ENCODE results near the gene ADISSP.

ADISSP gene

DNA sequence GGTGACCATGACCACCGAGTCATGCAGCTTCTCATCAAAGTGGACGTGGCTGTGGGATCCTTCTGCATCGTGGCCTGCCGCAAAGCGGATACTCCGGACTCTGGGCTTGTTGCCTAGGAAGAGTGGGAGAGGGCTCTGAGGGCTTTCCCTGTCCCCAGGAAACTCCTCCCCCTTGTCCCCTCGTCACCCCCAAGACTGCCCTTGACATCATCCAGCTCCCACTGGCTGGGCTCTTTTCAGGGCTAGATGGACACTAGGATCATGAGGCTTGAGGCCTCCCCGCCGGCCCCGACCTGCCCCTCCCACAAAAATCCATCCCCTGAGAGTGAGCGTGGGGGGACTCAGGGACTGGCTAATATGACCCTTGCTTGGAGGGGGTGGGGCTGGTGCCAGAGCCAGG lies 9.0 kb downstream of the ADISSP start:
- TF ChIP-seq, protein P1, sequence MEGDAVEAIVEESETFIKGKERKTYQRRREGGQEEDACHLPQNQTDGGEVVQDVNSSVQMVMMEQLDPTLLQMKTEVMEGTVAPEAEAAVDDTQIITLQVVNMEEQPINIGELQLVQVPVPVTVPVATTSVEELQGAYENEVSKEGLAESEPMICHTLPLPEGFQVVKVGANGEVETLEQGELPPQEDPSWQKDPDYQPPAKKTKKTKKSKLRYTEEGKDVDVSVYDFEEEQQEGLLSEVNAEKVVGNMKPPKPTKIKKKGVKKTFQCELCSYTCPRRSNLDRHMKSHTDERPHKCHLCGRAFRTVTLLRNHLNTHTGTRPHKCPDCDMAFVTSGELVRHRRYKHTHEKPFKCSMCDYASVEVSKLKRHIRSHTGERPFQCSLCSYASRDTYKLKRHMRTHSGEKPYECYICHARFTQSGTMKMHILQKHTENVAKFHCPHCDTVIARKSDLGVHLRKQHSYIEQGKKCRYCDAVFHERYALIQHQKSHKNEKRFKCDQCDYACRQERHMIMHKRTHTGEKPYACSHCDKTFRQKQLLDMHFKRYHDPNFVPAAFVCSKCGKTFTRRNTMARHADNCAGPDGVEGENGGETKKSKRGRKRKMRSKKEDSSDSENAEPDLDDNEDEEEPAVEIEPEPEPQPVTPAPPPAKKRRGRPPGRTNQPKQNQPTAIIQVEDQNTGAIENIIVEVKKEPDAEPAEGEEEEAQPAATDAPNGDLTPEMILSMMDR (IDR thresholded peaks at IDR 0.05; ENCODE audit: extremely low read depth, missing control alignments): no peak
- no peak for DNase-seq (ENCODE audit: low spot score)

DNA sequence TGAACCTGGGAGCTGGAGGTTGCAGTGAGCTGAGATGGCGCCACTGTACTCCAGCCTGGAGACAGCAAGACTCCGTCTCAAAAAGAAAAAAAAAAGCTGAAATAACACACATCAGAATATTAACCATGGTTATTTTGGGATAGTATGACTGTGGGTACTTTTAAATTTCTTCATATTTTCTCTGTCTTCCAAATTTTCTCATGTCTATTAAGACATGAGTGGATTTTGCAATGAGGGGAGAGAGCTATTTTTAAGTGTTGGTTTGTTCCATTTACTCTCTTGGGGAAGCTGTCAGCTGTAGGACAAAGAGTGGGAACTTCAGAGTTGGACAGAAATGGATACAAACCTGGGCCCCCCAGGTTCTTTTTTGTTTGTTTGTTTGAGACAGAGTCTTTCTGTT lies 10.3 kb downstream of the ADISSP start:
- DNase-seq (ENCODE audit: low spot score): no peak
- TF ChIP-seq, protein P1 (IDR thresholded peaks at IDR 0.05; ENCODE audit: extremely low read depth, missing control alignments): no peak

DNA sequence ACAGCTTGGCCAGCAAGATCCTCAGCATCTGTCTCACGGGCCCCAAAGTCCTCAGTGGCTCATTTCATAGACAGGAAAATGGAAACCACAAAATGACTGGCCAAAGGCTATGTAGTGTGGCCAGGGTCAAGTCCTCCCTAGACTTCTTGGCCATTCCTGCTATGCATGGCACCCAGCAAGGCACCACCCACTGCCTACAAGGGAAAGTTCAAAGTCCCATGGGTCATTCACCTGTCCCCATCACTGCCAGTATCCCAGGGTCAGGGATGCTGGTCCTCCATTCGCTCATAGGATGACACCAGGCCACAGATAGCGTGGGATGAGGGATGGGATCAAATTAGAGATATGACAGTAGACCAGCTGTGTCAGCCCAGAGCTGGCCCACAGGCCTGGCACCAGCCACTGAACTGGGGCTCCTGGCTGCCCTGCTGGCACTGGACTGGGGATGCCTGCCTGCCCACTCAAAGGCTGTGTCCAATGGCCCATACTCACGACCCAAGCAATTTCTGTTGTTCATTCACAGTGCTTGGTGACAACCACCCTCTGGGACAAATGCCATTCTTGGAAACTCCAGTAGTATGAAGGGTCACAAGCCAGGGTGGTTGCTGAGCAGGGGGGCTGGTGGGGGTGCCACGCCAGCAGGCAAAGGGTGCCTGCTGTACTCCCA lies 11.6 kb downstream of the ADISSP start:
- TF ChIP-seq, protein P1 (IDR thresholded peaks at IDR 0.05; ENCODE audit: extremely low read depth, missing control alignments): no peak
- DNase-seq (ENCODE audit: low spot score): no peak

DNA sequence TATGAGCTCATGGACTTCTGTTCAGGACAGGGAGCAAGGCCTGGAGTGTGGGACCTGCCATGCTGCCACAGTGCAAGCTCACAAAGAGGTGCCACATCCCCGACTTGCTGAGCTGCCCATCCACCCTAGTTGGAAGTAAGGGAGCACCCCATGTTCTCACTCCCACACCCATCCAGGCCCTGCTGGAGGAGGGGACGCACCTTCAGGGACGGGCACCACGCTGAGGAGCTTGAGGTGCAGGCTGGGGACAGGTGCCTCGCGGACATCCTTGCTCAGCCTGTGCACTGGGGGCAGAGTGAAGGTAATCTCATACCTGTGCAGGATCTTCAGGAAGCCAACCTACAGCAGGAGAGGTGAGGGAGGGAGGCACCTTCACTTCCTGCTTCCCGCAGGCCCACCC lies 12.3 kb downstream of the ADISSP start:
- TF ChIP-seq, protein P1 (IDR thresholded peaks at IDR 0.05; ENCODE audit: extremely low read depth, missing control alignments): no peak

DNA sequence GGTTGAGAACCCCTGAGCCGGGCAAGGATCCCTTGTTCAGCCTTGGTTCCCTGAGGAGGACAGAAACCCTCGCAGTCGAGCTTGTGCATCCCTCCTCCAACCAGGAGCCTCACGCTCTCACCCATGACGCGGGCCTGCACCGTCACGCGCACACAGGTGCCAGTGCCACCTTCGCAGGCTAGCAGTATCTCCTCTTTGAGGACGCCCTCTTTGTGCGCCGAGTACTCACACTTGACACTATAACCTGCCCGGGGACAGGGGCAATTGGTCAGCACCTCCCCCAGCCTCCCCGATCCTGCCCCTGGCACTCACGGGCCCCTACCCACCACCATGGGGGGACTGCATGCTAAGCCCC lies 13.3 kb downstream of the ADISSP start:
- no peak for DNase-seq (ENCODE audit: low spot score)
- TF ChIP-seq, protein P1 (IDR thresholded peaks at IDR 0.05; ENCODE audit: extremely low read depth, missing control alignments): no peak

More for the DNA sequence above, 12.3 kb downstream of the ADISSP start:
- no peak for DNase-seq (ENCODE audit: low spot score)

DNA sequence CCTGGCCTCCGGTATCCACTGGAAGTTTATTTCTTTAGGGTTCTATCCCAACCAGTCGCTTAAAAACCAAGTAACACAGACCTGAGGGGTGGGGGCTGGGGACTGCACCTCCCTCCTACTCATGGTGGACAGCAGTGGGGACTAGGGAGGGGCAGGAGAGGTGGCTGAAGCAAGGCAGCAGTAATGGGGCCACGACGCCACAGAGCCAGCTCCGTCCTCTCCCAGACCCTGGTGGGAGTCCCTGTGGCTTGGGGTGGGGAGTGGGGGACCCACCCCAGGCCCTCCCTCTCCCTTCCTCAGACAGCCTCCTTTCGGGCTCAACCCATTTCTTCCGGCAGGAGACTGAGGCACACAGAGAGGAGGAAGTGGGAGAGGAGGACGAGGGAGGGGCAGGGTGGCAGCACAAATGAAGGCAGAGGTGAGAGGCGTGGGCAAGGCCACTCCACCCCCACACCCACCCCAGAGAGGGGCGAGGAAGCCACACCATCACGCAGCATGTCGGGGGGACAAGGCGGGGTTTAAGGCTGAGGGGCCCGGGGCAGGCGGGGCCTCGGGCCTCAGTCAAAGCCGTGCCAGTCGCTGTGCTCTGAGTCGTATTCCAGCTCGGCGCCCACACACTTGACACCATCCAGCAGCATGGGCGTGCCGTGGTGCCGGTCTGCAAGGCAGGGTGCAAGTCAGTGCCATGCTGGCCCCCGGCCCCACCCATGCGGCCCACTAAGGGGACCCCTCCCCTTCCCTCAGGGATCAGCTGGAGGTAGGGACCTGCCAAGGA lies 13.9 kb downstream of the ADISSP start:
- TF ChIP-seq, protein P1 (IDR thresholded peaks at IDR 0.05; ENCODE audit: extremely low read depth, missing control alignments): no peak
- DNase-seq (ENCODE audit: low spot score): no peak

DNA sequence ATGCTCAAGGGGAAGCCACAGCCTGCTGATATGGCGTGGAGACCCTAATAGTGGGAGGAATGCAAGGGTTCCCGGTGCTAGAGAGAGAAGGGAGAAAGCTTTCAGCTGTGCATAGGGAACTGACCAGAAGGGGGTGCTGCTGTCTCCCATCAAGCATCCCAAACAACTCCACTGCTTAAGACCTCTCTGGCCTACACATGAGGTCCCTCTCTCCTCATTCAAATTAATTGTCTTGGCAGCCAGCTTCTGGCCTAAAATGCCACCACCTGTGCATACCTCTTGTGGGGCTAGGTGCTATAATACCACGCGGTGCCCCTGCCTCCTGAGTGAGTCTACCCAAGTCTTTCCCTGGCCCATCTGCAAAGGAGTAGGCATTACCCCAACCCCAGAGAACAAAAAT lies 14.5 kb downstream of the ADISSP start:
- peak; percentile 88 for DNase-seq (ENCODE audit: low spot score)
- TF ChIP-seq, protein P1 (IDR thresholded peaks at IDR 0.05; ENCODE audit: extremely low read depth, missing control alignments): peak; percentile 68

Data from GM20000 (cell line).